ENCODE data around the gene TRIM9. TPM values are rescaled to one million over a fixed set of nuclear protein-coding genes. Genes with fewer than 3 reads are reported as not detected.

TRIM9 gene
- total and polyA plus RNA-seq, 9 of the 15 experiments (the other 6 are each of a cell fraction or from before 2014, with no cell fraction given), result 0.03 to 0.15 (median 0.04) TPM; not detected in 4

- intact Hi-C loops (cut with micrococcal nuclease), result no loop called here
- H4K20me1 ChIP-seq (replicated peaks; ENCODE audit: control insufficient read depth, insufficient read depth, low read length), result no peaks in the 10 kb centered on the region; the same call in 1 of the 2 replicates
- TF ChIP-seq CEBPB (tag; IDR thresholded peaks at IDR 0.05), result peak; percentile 45; the same call in 1 of the 2 replicates
- peak; percentile 32; the same call in 1 of the 2 replicates for TF ChIP-seq NFE2 (IDR thresholded peaks at IDR 0.05; ENCODE audit: low read depth)
- peak; percentile 52; the same call in 1 of the 2 replicates for TF ChIP-seq FOSL1 (tag; conservative IDR thresholded peaks at IDR 0.05)
- peak; percentile 35; the same call in 1 of the 2 replicates for TF ChIP-seq ATF3 (IDR thresholded peaks at IDR 0.05)
- TF ChIP-seq ATF3 (CRISPR knock-in tag; conservative IDR thresholded peaks at IDR 0.05), result no peak
- TF ChIP-seq MCM3 (IDR thresholded peaks at IDR 0.05), result no peak
- in situ Hi-C loops (cut with MboI), result no loop called here
- H3K4me3 ChIP-seq, result no peak overlapping the region
- no peak for ATAC-seq
- no peaks in the 10 kb centered on the region for H3K9me3 ChIP-seq (replicated peaks; ENCODE audit: control insufficient read depth, insufficient read depth, low read depth, low read length)
- H2AFZ ChIP-seq (ENCODE audit: low read depth, low read length), result no peak overlapping the region
- ChIA-PET CTCF (ENCODE audit: low intra/inter-chr PET ratio) (no interaction called here), POLR2A (interaction anchor here (0.7 kb wide), 1 partner anchor 1119 kb away, joined by 5 read pairs; no protein-coding TSS in a partner anchor)
- no peak overlapping the region for H3K9ac ChIP-seq (ENCODE audit: insufficient read depth in 1 of 2, low read depth in 2 of 2, low read length in 2 of 2)
- H3K36me3 ChIP-seq (ENCODE audit: control insufficient read depth, insufficient read depth, low read length), result peaks cover 14% of the 10 kb centered on the region; the same call in 2 of the 3 replicates
- no TSS peak for BruUV-seq (replicated peaks)
- no peak for FAIRE-seq
- 0% methylated on average over 2 of the region's 2 CpGs for WGBS (ENCODE audit: insufficient coverage, low coverage, missing lambda C conversion rate)
- no peaks in the 10 kb centered on the region for H3K9me1 ChIP-seq (ENCODE audit: control insufficient read depth, insufficient read depth, low read length)
- H3K79me2 ChIP-seq (ENCODE audit: control insufficient read depth, insufficient read depth, low read length), result 0 out of 3 replicates have a peak, but pooled peaks cover 2% of the 10 kb centered on the region
- no peak overlapping the region for H3K4me2 ChIP-seq (ENCODE audit: insufficient read depth, low read length)
- no peaks in the 10 kb centered on the region for H3K27me3 ChIP-seq (ENCODE audit: control insufficient read depth in 2 of 2, insufficient read depth in 2 of 2, low read length in 2 of 2)
- H3K4me1 ChIP-seq (replicated peaks in 1 of 2; ENCODE audit: control insufficient read depth in 2 of 2, insufficient read depth in 2 of 2, low read length in 2 of 2), result peaks cover 0 to 3% of the 10 kb centered on the region in 2 experiments; a peak in 4 of 5 replicates
- no peak for DNase-seq (ENCODE audit: extremely low read depth in 1 of 4, low spot score in 3 of 4)
- H3K27ac ChIP-seq (ENCODE audit: extremely low read depth, low read depth, low read length), result no peak overlapping the region
Measured at GRCh38 chr14:50937325-50937724, 157.6 kb downstream of the TRIM9 start.

Data from K562 (cell line).